NCI-H774 (cell line): ENCODE measurements around the gene HERC5.
A peak's percentile ranks its signal among the peaks of the same experiment; 100 is the strongest.

ENCODE experiments used
- DNase-seq: peaks from one replicate; lab custom pipeline; 2025; lab: John Stamatoyannopoulos, UW

Gene HERC5

DNA sequence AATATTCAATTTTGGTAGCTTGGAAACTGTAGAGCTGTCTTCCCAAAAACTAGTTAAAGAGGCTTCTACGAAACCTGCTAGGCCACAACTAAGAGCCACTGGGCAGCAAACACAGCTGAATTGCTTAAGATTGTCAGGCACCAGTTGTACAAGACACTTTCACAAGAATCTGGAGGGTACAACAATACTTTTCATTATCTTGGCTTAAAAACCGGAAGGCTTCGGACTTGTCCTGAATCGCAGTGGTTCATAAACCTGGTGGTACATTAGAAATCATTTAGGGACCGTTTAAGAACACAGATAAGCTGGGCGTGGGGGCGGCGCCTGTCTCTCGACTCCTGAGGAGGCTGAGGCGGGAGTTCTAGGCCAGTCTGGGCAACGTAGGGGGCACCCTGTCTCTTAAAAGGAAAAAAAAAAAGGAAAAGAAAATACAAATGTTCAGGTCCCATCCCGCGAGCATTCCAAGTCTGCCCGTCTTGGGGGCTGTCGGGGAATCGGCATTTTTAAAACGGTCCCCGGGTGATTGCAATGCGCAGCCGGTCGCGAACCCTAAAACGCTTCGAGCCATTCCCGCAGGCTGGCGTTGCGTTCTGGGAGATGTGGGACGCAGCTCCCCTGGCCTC lies 65.9 kb downstream of the HERC5 start:
- no peak for DNase-seq

DNA sequence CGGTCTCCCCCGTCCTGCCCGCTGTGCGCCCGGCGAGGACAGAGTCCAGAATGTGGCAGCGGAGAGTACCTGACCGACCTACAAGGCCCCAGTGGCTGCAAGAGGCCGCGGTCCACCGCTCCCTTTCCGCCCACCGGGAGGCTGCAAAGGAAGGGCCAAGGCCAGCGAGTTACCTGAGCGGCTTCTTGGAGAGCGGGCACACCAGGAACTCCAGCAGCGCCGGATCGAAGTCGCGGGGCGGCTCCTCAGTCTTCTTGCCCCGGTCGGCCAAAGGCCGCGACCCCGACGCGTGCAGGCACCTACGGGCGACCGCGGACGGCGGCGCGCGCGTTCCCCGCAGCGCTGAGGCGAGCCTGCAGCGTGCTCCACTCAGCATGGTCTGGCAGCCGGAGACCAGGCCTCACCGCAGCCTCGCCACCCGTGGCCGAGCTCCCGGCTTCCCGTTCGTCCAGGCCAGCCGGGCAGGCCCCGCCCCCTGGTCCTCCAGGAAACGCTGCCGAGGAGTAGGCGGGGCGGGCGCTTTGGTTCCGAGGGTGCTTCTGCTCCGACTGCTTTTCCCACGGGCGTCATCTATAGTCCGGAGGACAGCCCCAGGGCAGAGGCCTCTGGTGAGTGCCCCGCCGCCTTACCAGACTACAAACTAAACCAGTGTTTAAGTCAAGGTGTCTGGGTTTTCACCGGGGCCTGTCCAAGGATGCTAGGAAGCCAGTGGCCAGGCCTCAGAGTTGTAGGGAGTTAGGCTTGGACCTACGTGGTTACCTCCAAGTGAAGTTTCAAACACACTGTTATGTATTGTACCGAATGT lies 66.6 kb downstream of the HERC5 start, which contains the start of gene PYURF:
Gene PYURF (minus strand): TSS at position 452 of the 805 bp plus-strand sequence. CDS start 76 bp downstream, at position 376.
- DNase-seq: peak; percentile 72

DNA sequence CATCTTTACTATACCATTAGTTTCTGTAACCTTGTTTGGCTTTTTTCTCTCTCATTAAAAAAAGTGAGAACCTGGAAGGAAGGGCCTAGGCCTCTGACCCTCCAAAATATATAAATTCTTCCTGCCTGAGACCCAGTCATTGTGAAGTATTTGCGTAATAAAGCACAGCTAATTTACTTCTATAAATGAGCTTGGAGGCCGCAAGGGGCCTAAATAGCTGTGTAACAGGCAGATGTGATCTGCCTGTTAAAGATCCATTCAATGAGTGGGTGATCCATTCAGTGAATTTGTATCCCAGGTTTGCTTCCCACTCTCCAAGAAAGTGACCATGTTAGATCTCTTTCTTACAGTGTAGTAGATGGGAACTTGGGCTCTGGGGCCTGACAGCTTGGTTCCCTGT lies 67.3 kb downstream of the HERC5 start:
- no peak for DNase-seq

DNA sequence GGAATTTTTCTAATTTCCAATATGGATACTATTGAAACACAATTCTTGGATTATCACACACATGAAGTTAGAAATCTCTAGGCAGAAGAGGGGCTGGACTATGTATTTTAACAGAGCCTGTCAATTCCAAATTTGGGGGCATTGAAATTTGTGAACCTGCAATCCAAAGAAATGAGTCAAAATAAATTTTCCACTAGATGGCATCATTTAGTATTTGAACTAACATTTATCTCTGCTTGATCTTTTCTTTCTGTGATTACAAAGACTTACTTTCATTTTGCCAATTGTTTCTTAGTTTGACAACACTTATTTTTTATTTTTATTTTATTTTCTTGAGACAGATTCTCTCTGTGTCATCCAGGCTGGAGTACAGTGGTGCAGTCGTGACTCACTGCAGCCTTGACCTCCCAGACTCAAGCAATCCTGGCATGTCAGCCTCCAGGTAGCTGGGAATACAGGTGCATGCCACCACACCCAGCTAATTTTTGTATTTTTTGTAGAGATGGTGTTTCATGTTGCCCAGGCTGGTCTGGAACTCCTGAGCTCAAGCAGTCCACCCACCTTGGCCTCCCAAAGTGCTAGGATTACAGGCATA lies 69.4 kb downstream of the HERC5 start:
- no peak for DNase-seq

DNA sequence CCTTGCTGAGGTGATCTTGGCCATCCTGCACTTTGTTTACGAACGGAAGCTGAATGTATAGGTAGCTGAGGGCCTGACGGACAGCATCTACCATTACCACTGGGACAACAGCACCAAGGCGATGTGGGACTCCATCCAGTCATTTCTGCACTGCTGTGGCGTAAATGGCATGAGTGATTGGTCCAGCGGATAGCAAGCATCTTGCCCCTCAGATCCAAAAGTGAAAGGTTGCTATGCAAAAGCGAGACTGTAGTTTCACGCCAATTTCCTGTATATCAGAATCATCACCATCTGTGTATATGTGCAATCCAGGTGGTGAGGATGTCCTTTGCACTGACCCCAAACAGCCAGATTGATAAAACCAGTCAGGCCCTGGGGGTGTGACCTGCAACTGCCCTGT lies 70.9 kb downstream of the HERC5 start:
- DNase-seq: no peak

DNA sequence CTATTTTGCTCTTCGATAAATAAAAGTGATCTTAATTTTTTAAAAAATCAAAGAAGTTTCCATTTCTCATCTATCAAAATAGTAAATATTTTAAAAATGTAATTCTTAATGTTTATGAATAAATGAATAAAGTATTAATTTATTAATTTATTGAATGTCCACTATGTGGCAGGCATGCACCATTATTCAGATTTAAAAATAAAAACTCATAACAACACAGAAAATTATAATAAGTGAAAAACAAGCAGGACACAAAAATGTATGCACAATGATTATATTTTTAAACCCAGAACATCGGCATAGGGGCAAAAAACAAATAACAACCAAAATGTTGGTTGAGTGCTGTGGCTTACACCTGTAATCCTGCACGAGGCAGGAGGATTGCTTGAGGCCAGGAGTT lies 71.9 kb downstream of the HERC5 start:
- DNase-seq: no peak

DNA sequence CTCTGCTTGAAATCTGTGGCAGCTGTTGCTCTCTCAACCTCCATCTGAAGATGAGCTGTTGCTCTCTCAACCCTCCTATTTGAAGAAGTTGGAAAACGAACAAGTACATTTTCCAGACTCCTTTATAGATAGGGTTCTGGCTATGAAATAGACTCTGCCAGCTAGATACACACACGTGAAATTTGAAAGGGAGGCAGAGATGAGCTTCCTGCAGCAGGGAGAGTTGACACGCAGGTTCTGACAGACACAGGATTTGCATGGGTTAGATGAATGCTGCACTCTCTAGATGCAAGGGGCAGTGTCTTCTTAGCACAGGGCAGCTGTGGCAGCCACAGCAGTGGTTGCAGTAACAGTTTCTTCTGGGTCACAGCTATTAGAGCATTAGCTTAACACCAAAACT lies 74.6 kb downstream of the HERC5 start:
- no peak for DNase-seq

DNA sequence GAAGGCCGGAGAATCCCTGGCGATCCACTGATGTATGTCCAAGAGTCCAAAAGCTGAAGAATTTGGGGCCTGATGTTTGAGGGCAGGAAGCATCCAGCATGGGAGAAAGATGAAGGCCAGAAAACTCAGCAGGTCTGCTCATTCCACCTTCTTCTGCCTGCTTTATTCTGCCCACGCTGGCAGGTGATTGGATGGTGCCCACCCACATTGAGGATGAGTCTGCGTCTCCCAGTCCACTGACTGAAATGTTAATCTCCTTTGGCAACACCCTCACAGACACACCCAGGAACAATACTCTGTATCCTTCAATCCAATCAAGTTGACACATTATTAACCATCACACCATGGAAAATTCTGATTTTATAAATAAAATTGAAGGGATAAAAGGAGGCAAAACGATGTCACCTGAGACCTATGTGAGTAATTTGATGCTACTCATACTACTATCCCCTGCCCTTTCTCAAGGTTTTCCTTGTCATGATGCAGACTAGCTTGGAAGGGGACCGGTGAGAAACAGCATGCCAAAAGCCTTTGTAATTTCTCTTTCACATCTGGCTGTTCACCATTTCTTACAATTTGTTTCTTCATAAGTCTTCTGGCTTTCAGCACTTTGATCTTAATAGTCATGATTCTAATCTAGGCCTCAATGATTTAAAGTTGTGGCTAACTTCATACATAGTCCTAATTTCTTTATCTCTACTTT lies 76.3 kb downstream of the HERC5 start:
- no peak for DNase-seq

DNA sequence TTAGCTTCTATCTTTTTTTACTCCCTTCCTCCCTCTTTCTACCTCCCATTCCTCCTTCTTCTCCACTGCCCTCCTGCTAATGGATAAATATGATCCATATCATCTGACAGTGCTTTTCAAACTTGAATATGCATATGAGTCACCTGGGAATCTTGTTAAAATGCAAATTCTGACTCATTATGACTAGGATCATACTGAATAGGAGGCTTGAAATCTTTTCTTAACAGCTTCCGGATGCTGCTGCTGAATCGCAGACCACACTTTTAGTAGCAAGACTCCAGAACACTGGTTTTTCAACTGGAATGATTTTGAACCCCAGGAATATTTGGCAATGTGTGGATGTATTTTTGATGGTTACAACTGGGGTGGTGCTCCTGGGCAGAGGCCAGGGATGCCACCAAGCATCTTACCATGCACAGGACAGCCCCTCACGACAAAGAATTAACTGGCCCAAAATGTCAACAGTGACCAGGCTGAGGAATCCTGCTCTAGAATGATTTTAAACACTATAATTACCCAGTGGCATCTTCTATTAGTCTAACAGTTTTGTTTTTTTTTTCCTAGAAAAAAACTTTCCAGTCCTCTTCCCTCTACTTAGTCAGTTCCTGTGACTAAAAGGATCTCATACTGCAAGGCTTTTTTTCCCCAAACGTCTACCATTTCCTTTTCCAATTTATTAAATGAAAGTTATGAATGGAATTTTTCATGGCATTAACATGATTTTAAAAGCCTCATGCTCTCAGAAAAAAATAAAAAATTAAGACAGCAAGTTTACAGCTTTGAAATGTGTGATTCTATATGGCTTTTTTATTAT lies 77.2 kb downstream of the HERC5 start:
- no peak for DNase-seq

DNA sequence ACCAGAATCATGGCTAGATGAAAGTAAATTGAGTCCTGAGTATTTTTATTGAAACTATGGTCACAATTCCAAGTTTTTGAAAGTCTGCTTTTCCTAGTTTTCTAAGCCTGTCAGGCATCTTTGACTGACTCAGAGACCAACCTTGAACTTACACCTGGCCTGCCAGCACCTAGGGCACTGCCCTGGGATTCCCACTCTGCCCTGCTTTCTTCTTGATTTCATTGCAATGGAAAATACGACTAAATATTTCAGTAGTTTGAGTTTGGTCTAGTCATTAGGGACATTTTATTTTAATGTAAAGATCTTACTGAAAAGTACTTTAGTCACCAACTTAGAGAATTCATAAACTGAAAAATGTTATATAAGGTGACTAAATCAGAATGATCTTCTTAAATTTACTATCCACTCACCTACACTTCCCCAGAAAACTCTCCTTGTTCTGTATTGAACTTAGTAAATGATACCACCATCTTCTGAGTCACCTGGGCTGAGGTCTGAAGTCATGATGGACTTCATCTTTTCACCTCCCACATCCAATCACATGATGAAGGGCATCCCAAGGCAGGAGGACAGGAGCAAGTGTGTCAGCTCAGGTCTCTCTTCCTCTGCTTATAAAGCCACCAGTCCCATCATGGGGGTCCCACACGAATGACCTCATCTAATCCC lies 78.3 kb downstream of the HERC5 start:
- no peak for DNase-seq

DNA sequence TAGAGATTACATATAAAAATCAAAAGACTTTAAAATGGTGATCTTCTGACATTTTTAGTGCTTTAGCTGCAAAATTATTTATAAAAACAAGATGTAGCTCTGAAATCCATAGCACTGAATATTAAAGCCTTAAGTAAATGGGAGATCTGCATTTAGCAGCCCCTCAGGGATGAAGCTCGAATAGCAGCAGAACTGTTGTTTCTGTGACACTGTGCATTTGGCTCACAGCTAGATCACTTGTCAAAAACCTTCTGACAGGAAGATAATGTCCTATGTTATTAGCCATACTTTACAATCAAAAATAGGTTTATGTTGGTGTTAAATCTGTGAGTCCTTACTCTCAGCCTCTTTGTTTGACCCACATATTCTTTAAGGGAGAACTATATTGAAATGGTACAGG lies 80.8 kb downstream of the HERC5 start:
- DNase-seq: no peak

DNA sequence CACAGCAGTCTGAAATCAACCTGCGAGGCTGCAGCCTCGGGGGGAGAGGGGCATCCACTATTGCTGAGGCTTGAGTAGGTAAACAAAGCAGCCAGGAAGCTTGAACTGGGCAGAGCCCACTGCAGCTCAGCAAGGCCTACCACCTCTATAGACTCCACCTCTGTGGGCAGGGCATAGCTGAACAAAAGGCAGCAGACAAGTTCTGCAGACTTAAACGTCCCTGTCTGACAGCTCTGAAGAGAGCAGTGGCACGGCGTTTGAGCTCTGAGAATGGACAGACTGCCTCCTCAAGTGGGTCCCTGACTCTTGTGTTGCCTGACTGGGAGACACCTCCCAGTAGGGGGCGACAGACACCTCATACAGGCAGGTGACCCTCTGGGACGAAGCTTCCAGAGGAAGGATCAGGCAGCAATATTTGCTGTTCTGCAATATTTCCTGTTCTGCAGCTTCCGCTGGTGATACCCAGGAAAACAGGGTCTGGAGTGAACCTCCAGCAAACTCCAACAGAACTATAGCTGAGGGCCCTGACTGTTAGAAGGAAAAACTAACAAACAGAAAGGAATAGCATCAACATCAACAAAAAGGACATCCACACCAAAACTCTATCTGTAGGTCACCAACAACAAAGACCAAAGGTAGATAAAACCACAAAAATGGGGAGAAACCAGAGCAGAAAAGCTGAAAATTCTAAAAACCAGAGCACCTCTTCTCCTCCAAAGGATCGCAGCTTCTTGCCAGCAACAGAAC lies 82.6 kb downstream of the HERC5 start:
- peak; percentile 13 for DNase-seq

DNA sequence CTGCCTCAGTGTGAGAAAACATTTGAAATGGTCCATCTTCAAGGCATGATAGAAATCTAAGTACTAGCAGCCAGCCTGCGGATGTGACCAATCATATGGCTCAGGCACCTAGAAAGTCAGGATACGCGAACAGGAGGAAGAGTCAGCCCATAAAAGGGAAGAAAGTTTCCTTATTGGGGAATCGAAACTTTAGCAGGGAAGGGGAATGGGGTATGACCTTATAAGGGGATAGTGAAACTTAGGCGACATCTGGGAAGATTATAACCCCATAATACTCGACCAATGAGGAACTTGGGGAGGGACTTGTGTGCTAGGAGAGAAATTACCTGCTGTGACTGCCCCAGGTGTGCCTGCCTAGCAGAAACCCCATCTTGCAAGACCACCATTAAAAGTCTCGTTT lies 92.9 kb downstream of the HERC5 start:
- no peak for DNase-seq
